PC-3 (cell line): ENCODE data around the gene MGAT5.

ENCODE experiments used
- CTCF ChIP-seq: fragments of 300-600 bp; sonication (generic); conservative IDR thresholded peaks from 2 replicates; pipeline ENCODE4 v1.5.1; 2017; ENCODE audit warnings: antibody characterized with exemption, low read depth, mild to moderate bottlenecking, low read length
- EZH2phosphoT487 ChIP-seq: fragments of 300-600 bp; sonication (generic); IDR thresholded peaks from 2 replicates; pipeline ENCODE4 v1.6.1; 2018; ENCODE audit warnings: mild to moderate bottlenecking, antibody characterized with exemption, low read length, borderline replicate concordance

DNA sequence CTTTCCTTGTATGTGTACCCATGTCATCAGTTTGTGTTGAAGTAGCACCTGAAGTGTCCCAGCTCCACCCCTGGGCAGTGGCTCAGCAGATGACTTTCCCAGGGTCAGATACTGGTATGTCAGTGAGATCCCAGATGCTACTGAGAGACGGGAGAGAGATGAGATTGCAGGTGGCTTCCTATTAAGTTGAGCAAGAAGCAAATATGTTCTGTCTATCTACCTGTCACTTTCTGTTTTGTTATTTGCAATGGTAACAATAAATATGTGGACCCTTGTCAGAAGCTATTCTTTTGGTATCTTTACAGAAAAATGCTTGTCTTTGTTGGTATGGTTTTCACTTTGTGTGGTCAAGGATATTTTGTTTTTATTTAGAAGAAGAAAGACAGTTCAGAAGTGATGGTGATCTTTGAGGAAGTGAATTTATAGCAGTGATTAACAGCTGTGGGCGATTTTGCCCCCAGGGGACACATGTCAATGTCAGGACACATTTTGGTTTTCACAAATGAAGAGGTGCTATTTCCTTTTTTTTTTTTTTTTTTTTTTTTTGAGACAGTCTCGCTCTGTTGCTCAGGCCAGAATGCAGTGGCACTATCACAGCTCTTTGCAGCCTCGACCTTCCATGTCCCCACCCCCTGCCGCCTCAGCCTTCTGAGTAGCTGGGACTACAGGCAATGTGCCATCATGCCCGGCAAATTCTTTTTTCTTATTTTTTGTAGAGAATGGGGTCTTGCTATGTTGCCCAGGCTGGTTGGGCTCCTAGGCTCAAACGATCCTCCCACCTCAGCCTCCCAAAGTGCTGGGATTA lies 21.4 kb downstream of the MGAT5 start:
- TF ChIP-seq EZH2phosphoT487 (no peak), CTCF (no peak)
